GM23338 (cell line): Measurements from ENCODE around the gene CCIN. TPM values are rescaled to one million over a fixed set of nuclear protein-coding genes. Genes with fewer than 3 reads are reported as not detected.
A peak's percentile ranks its signal among the peaks of the same experiment; 100 is the strongest.

ENCODE experiments used
- ATAC-seq: fragments of 200-7000 bp; cut with Tn5 transposase; 3 replicates; pipeline ENCODE4 v1.9.1; 2020
- DNase-seq: peaks from one replicate; pipeline ENCODE4 v3.0.0-alpha.2; 2015; ENCODE audit warnings: low spot score
- H2AFZ ChIP-seq: fragments of 200-600 bp; sonication (generic); 2 replicates; pipeline ENCODE4 v1.8.0; 2016; ENCODE audit warnings: antibody characterized with exemption, mild to moderate bottlenecking, moderate library complexity
- H3F3A ChIP-seq: fragments of 200-600 bp; sonication (generic); replicated peaks from 2 replicates; pipeline ENCODE4 v1.8.0; 2017; ENCODE audit warnings: antibody characterized with exemption, mixed run types, low read depth
- H3K27ac ChIP-seq: fragments of 200-600 bp; sonication (generic); 2 replicates; pipeline ENCODE4 v1.6.1; 2016; ENCODE audit warnings: low read depth
- H3K27me3 ChIP-seq: fragments of 200-600 bp; sonication (generic); 2 replicates; pipeline ENCODE4 v1.8.0; 2016; ENCODE audit warnings: mild to moderate bottlenecking, mixed run types, moderate library complexity; ENCODE audit not compliant: insufficient read depth
- H3K36me3 ChIP-seq: fragments of 200-600 bp; sonication (generic); 2 replicates; pipeline ENCODE4 v1.8.0; 2016; ENCODE audit warnings: mild to moderate bottlenecking; ENCODE audit not compliant: insufficient read depth
- H3K4me1 ChIP-seq: fragments of 200-600 bp; sonication (generic); 2 replicates; pipeline ENCODE4 v1.8.0; 2016; ENCODE audit warnings: mild to moderate bottlenecking, moderate library complexity; ENCODE audit not compliant: insufficient read depth
- H3K4me2 ChIP-seq: fragments of 200-600 bp; sonication (generic); 2 replicates; pipeline ENCODE4 v1.7.1; 2017; ENCODE audit warnings: mixed run types
- H3K4me3 ChIP-seq: fragments of 200-600 bp; sonication (generic); 2 replicates; pipeline ENCODE4 v1.6.1; 2016; ENCODE audit warnings: mixed run types
- H3K79me2 ChIP-seq: fragments of 200-600 bp; sonication (generic); replicated peaks from 2 replicates; pipeline ENCODE4 v1.8.0; 2017; ENCODE audit warnings: mild to moderate bottlenecking; ENCODE audit not compliant: insufficient read depth
- H3K9me2 ChIP-seq: fragments of 200-600 bp; sonication (generic); 2 replicates; pipeline ENCODE4 v1.8.0; 2017; ENCODE audit not compliant: insufficient read depth
- H4K20me1 ChIP-seq: fragments of 200-600 bp; sonication (generic); replicated peaks from 2 replicates; pipeline ENCODE4 v1.8.0; 2017; ENCODE audit warnings: mild to moderate bottlenecking; ENCODE audit not compliant: insufficient read depth
- H3K27ac Mint-ChIP-seq: 2 replicates; pipeline ENCODE4 v1.8.0; 2020; ENCODE audit warnings: inconsistent platforms, mild to moderate bottlenecking, moderate library complexity, mixed read lengths
- H3K27me3 Mint-ChIP-seq: 3 replicates; pipeline ENCODE4 v1.8.0; 2022; ENCODE audit warnings: low read depth, mild to moderate bottlenecking, moderate library complexity, mixed read lengths, inconsistent platforms; ENCODE audit not compliant: insufficient read depth, poor library complexity
- H3K36me3 Mint-ChIP-seq: 3 replicates; pipeline ENCODE4 v1.8.0; 2021; ENCODE audit warnings: low read depth, mild to moderate bottlenecking, inconsistent platforms, moderate library complexity, mixed read lengths
- H3K4me1 Mint-ChIP-seq: 3 replicates; pipeline ENCODE4 v1.8.0; 2020; ENCODE audit warnings: mild to moderate bottlenecking, inconsistent platforms, mixed read lengths
- H3K4me3 Mint-ChIP-seq: 3 replicates; pipeline ENCODE4 v1.8.0; 2021; ENCODE audit warnings: moderate library complexity, mild to moderate bottlenecking, inconsistent platforms, mixed read lengths
- H3K9me3 Mint-ChIP-seq: 3 replicates; pipeline ENCODE4 v1.8.0; 2020; ENCODE audit warnings: moderate library complexity, mild to moderate bottlenecking, inconsistent platforms, mixed read lengths
- CREB1 ChIP-seq: fragments of 250-450 bp; sonication (Bioruptor Pico); IDR thresholded peaks from 2 replicates; pipeline ENCODE4 v1.5.0; 2020; ENCODE audit warnings: low read depth, mild to moderate bottlenecking, moderate library complexity
- EZH2 ChIP-seq: fragments of 200-600 bp; sonication (generic); IDR thresholded peaks from one replicate; pipeline ENCODE4 v1.8.0; 2017; ENCODE audit warnings: antibody characterized with exemption, mild to moderate bottlenecking, low read depth; ENCODE audit not compliant: unreplicated experiment
- EZH2phosphoT487 ChIP-seq: fragments of 200-600 bp; sonication (generic); IDR thresholded peaks from one replicate; pipeline ENCODE4 v1.8.1; 2018; ENCODE audit warnings: antibody characterized with exemption; ENCODE audit not compliant: unreplicated experiment
- JUNB ChIP-seq: IDR thresholded peaks from one replicate; pipeline ENCODE4 v1.6.1; 2016; ENCODE audit warnings: antibody characterized with exemption; ENCODE audit not compliant: unreplicated experiment
- NANOG ChIP-seq: IDR thresholded peaks from 2 replicates; pipeline ENCODE4 v1.6.1; 2016; ENCODE audit warnings: antibody characterized with exemption, borderline replicate concordance
- POLR2AphosphoS5 ChIP-seq: IDR thresholded peaks from 2 replicates; pipeline ENCODE4 v1.6.1; 2016; ENCODE audit warnings: antibody characterized with exemption, low read depth
- STAT1 ChIP-seq: IDR thresholded peaks from one replicate; pipeline ENCODE4 v1.6.1; 2016; ENCODE audit warnings: antibody characterized with exemption; ENCODE audit not compliant: unreplicated experiment
- ZNF114 ChIP-seq: fragments of 250-450 bp; sonication (Bioruptor Pico); IDR thresholded peaks from 2 replicates; pipeline ENCODE4 v1.5.0; 2020; ENCODE audit warnings: mild to moderate bottlenecking, moderate library complexity
- ZNF331 ChIP-seq: fragments of 250-450 bp; sonication (Bioruptor Pico); IDR thresholded peaks from 2 replicates; pipeline ENCODE4 v1.5.0; 2020; ENCODE audit warnings: low read depth, mild to moderate bottlenecking, moderate library complexity
- polyA plus RNA-seq: library from polyadenylated mRNA; unstranded; fragments of >200 nt; fragmentation: Nextera tagmentation; extraction: Ambion mirVana; gene quantifications from 2 replicates; pipeline ENCODE4 v1.2.1, GENCODE V29; 2016
- total RNA-seq: library from RNA; depleted of rRNA; stranded (reverse); fragments of >200 nt; shearing (Covaris generic); gene quantifications from 2 replicates; pipeline ENCODE4 v1.2.3, GENCODE V29; 2014
- TF ChIP-seq, protein P1 (sequence below): IDR thresholded peaks from 2 replicates; pipeline ENCODE4 v1.6.1; 2016; ENCODE audit warnings: antibody characterized with exemption
- TF ChIP-seq, protein P2 (sequence below): IDR thresholded peaks from one replicate; pipeline ENCODE4 v1.6.1; 2018; ENCODE audit warnings: antibody characterized with exemption; ENCODE audit not compliant: unreplicated experiment
- TF ChIP-seq, protein P3 (sequence below), 2 experiments: fragments of 200-600 bp in 1 of 2; sonication (generic) in 1 of 2; conservative IDR thresholded peaks; 2 replicates each; pipeline versions ENCODE4 v1.5.1 to v1.6.1; 2016 to 2017; ENCODE audit warnings: antibody characterized with exemption in 2 of 2, low read depth in 2 of 2, mild to moderate bottlenecking in 2 of 2, moderate library complexity in 1 of 2

CCIN gene
- total and polyA plus RNA-seq, 2 experiments from 2014 or later: 0.14 TPM; not detected in 1

DNA sequence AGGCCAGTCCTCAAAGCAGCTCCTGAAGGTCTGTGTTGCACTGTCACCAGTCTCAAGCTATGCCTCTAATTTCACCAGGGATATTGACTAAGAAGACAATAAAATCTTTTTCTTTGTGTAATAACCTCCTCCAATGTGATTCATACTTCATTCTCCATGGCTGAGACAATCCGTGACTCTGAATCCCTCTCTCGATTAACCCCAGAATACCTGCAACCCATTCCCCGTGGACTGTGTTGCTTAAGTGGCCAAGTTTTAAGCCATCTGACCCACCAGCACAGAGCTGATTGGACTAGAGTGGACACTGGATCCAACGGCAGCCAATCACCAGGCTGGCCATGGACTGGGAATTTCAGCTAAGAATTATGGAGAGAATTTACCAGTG lies 5.4 kb upstream of the CCIN start (continued):
- TF ChIP-seq EZH2phosphoT487 (no peak), POLR2AphosphoS5 (no peak), STAT1 (no peak)

DNA sequence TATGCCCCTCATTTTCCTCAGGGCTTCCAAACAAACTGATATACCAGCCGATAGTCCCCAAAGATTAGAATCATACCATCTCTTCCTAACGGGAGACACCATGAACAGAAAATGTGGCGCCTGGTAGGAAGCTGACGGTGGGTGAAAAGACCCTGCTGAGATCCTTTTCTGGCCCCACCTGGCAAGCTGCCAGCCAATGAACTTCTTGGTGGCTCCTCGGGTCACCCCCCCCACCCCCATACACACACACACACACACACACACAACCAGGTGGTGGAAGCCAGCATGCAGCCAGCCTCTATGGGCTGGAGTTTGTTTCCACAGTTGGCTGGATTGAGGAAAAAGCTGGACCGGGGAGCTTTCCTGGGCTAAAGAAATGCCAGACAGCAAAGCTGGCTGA lies 4.8 kb upstream of the CCIN start:
- H3K4me3 ChIP-seq: no peak overlapping the region
- peak overlapping the region; percentile 88; the same call in 1 of the 2 replicates for H3K27ac ChIP-seq
- DNase-seq (no peak), ATAC-seq (no peak)
- no peaks in the 10 kb centered on the region for H3K36me3 ChIP-seq
- no peaks in the 10 kb centered on the region for H3K27me3 ChIP-seq
- H3K4me2 ChIP-seq: 0 out of 2 replicates have a peak overlapping the region, but pooled peaks have one; percentile 32
- peaks cover 23% of the 10 kb centered on the region for H3K27me3 Mint-ChIP-seq
- peaks cover 6% of the 10 kb centered on the region; the same call in 2 of the 3 replicates for H3K36me3 Mint-ChIP-seq
- no peak overlapping the region for H3K27ac Mint-ChIP-seq
- peaks cover 7% of the 10 kb centered on the region; the same call in 1 of the 2 replicates for H3F3A ChIP-seq
- H3K9me3 Mint-ChIP-seq: no peaks in the 10 kb centered on the region; the same call in none of the 3 replicates
- no peaks in the 10 kb centered on the region for H3K79me2 ChIP-seq
- no peak overlapping the region; the same call in 2 of the 3 replicates for H3K4me3 Mint-ChIP-seq
- peak overlapping the region; percentile 38; the same call in 1 of the 2 replicates for H2AFZ ChIP-seq
- H3K4me1 ChIP-seq: peaks cover 27% of the 10 kb centered on the region
- H4K20me1 ChIP-seq: no peaks in the 10 kb centered on the region
- TF ChIP-seq JUNB (no peak), ZNF331 (CRISPR knock-in tag) (no peak), POLR2AphosphoS5 (no peak), ZNF114 (CRISPR knock-in tag) (no peak), EZH2 (no peak), CREB1 (CRISPR knock-in tag) (no peak), EZH2phosphoT487 (no peak), NANOG (no peak)
- TF ChIP-seq, protein P1, sequence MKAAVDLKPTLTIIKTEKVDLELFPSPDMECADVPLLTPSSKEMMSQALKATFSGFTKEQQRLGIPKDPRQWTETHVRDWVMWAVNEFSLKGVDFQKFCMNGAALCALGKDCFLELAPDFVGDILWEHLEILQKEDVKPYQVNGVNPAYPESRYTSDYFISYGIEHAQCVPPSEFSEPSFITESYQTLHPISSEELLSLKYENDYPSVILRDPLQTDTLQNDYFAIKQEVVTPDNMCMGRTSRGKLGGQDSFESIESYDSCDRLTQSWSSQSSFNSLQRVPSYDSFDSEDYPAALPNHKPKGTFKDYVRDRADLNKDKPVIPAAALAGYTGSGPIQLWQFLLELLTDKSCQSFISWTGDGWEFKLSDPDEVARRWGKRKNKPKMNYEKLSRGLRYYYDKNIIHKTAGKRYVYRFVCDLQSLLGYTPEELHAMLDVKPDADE: no peak
- TF ChIP-seq, protein P2, sequence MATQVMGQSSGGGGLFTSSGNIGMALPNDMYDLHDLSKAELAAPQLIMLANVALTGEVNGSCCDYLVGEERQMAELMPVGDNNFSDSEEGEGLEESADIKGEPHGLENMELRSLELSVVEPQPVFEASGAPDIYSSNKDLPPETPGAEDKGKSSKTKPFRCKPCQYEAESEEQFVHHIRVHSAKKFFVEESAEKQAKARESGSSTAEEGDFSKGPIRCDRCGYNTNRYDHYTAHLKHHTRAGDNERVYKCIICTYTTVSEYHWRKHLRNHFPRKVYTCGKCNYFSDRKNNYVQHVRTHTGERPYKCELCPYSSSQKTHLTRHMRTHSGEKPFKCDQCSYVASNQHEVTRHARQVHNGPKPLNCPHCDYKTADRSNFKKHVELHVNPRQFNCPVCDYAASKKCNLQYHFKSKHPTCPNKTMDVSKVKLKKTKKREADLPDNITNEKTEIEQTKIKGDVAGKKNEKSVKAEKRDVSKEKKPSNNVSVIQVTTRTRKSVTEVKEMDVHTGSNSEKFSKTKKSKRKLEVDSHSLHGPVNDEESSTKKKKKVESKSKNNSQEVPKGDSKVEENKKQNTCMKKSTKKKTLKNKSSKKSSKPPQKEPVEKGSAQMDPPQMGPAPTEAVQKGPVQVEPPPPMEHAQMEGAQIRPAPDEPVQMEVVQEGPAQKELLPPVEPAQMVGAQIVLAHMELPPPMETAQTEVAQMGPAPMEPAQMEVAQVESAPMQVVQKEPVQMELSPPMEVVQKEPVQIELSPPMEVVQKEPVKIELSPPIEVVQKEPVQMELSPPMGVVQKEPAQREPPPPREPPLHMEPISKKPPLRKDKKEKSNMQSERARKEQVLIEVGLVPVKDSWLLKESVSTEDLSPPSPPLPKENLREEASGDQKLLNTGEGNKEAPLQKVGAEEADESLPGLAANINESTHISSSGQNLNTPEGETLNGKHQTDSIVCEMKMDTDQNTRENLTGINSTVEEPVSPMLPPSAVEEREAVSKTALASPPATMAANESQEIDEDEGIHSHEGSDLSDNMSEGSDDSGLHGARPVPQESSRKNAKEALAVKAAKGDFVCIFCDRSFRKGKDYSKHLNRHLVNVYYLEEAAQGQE: no peak
- TF ChIP-seq, protein P3, sequence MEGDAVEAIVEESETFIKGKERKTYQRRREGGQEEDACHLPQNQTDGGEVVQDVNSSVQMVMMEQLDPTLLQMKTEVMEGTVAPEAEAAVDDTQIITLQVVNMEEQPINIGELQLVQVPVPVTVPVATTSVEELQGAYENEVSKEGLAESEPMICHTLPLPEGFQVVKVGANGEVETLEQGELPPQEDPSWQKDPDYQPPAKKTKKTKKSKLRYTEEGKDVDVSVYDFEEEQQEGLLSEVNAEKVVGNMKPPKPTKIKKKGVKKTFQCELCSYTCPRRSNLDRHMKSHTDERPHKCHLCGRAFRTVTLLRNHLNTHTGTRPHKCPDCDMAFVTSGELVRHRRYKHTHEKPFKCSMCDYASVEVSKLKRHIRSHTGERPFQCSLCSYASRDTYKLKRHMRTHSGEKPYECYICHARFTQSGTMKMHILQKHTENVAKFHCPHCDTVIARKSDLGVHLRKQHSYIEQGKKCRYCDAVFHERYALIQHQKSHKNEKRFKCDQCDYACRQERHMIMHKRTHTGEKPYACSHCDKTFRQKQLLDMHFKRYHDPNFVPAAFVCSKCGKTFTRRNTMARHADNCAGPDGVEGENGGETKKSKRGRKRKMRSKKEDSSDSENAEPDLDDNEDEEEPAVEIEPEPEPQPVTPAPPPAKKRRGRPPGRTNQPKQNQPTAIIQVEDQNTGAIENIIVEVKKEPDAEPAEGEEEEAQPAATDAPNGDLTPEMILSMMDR (conservative IDR thresholded peaks at IDR 0.05; ENCODE audit: low read depth in 2 of 2): no peak
- peaks cover 3% of the 10 kb centered on the region; the same call in 1 of the 2 replicates for H3K9me2 ChIP-seq
- H3K4me1 Mint-ChIP-seq: peaks cover 46% of the 10 kb centered on the region
